H1 (cell line): Measurements from ENCODE around the gene IL36A. TPM values are rescaled to one million over a fixed set of nuclear protein-coding genes. Genes with fewer than 3 reads are reported as not detected.

Source experiments
- CTCF ChIA-PET: fragments of 300-600 bp; sonication (Branson Sonifier 250); formaldehyde crosslinking; loops from one replicate; lab custom pipeline; 2021; ENCODE audit not compliant: partially characterized antibody; lab: Charles Lee
- POLR2A ChIA-PET: fragments of 300-600 bp; sonication (Branson Sonifier 250); formaldehyde crosslinking; loops from one replicate; lab custom pipeline; 2021; ENCODE audit warnings: inconsistent platforms; ENCODE audit not compliant: partially characterized antibody; lab: Charles Lee
- DNase-seq, 2 experiments: peaks; one replicate each; pipeline versions ENCODE4 v3.0.0 to v3.0.0-alpha.2; 2010 to 2022; ENCODE audit warnings: low spot score in 2 of 2, low read depth in 1 of 2, mixed read lengths in 1 of 2
- FAIRE-seq: peaks from 2 replicates; lab custom pipeline; 2011; peaks lifted over from hg19 to GRCh38; lab: Jason Lieb, UNC
- H2AFZ ChIP-seq: 2 replicates; pipeline ENCODE4 v1.8.1; 2012; ENCODE audit warnings: low read length, inconsistent platforms
- H2AK5ac ChIP-seq: 2 replicates; pipeline ENCODE4 v1.6.1; 2013; ENCODE audit warnings: low read depth, low read length
- H2BK120ac ChIP-seq: replicated peaks from 2 replicates; pipeline ENCODE3; 2013; ENCODE audit warnings: low read depth, low read length, inconsistent platforms
- H2BK12ac ChIP-seq: 2 replicates; pipeline ENCODE4 v1.6.1; 2013; ENCODE audit warnings: low read depth, low read length
- H2BK15ac ChIP-seq: 2 replicates; pipeline ENCODE4 v1.6.1; 2013; ENCODE audit warnings: low read length
- H2BK20ac ChIP-seq: 2 replicates; pipeline ENCODE4 v1.6.1; 2013; ENCODE audit warnings: low read length
- H2BK5ac ChIP-seq: 2 replicates; pipeline ENCODE4 v1.6.1; 2013; ENCODE audit warnings: low read depth, low read length
- H3K14ac ChIP-seq: 2 replicates; pipeline ENCODE4 v1.6.1; 2013; ENCODE audit warnings: inconsistent platforms; ENCODE audit not compliant: insufficient read length
- H3K18ac ChIP-seq: 2 replicates; pipeline ENCODE4 v1.6.1; 2013; ENCODE audit warnings: low read length; ENCODE audit errors: extremely low read depth
- H3K23ac ChIP-seq: 2 replicates; pipeline ENCODE4 v1.6.1; 2013; ENCODE audit warnings: inconsistent platforms; ENCODE audit not compliant: insufficient read length
- H3K23me2 ChIP-seq: 2 replicates; pipeline ENCODE4 v1.6.1; 2013; ENCODE audit warnings: low read depth, low read length
- H3K27ac ChIP-seq: 2 replicates; pipeline ENCODE4 v1.6.1; 2011; ENCODE audit warnings: low read depth, low read length, inconsistent platforms
- H3K27me3 ChIP-seq, 4 experiments: replicated peaks in 1 of 4; 1 replicate in 1 of 4; 2 replicates in 3 of 4; pipeline versions ENCODE4 v1.6.1 to v1.8.1; 2011 to 2013; ENCODE audit warnings: low read length in 3 of 4, mild to moderate bottlenecking in 3 of 4, inconsistent platforms in 2 of 4, mixed read lengths in 2 of 4, moderate library complexity in 1 of 4; ENCODE audit not compliant: control insufficient read depth in 3 of 4, insufficient read depth in 3 of 4; ENCODE audit errors: extremely low read depth in 1 of 4
- H3K36me3 ChIP-seq, 4 experiments: 2 replicates each; pipeline versions ENCODE4 v1.6.1 to v1.8.1; 2011 to 2013; ENCODE audit warnings: mild to moderate bottlenecking in 4 of 4, low read length in 3 of 4, moderate library complexity in 2 of 4, control low read depth in 1 of 4, inconsistent platforms in 1 of 4; ENCODE audit not compliant: insufficient read depth in 4 of 4, control insufficient read depth in 2 of 4
- H3K4ac ChIP-seq: replicated peaks from 2 replicates; pipeline ENCODE3; 2013; ENCODE audit warnings: low read length, low read depth, mixed read lengths, inconsistent platforms; ENCODE audit not compliant: insufficient read length
- H3K4me1 ChIP-seq, 4 experiments: replicated peaks in 1 of 4; 1 replicate in 1 of 4; 2 replicates in 3 of 4; pipeline versions ENCODE4 v1.6.1 to v1.8.1; 2011 to 2013; ENCODE audit warnings: low read length in 3 of 4, inconsistent platforms in 2 of 4, mixed read lengths in 1 of 4; ENCODE audit not compliant: insufficient read depth in 4 of 4, control insufficient read depth in 3 of 4
- H3K4me2 ChIP-seq, 2 experiments: 2 replicates each; pipeline versions ENCODE4 v1.6.1 to v1.8.1; 2011 to 2013; ENCODE audit warnings: low read depth in 2 of 2, low read length in 2 of 2, control low read depth in 1 of 2, inconsistent platforms in 1 of 2, mild to moderate bottlenecking in 1 of 2; ENCODE audit not compliant: insufficient read depth in 1 of 2
- H3K4me3 ChIP-seq, 4 experiments: fragments of 200-600, 300-600 bp in 1 of 4; sonication (generic), shearing (Covaris generic), sonication (Bioruptor Twin) in 1 of 4; 2 replicates each; pipeline versions ENCODE4 v1.5.1 to v1.8.1; 2011 to 2016; ENCODE audit warnings: low read length in 4 of 4, low read depth in 3 of 4, control low read depth in 2 of 4, inconsistent platforms in 2 of 4, mild to moderate bottlenecking in 2 of 4, mixed read lengths in 1 of 4, moderate library complexity in 1 of 4; ENCODE audit not compliant: insufficient read depth in 2 of 4; ENCODE audit errors: extremely low read depth in 1 of 4
- H3K56ac ChIP-seq: replicated peaks from 2 replicates; pipeline ENCODE3; 2013; ENCODE audit warnings: low read depth, mild to moderate bottlenecking, mixed read lengths, low read length, inconsistent platforms; ENCODE audit not compliant: insufficient read length
- H3K79me1 ChIP-seq: 2 replicates; pipeline ENCODE4 v1.6.1; 2013; ENCODE audit warnings: low read depth, low read length, control low read depth
- H3K79me2 ChIP-seq, 2 experiments: 2 replicates each; pipeline versions ENCODE4 v1.6.1 to v1.8.1; 2012 to 2013; ENCODE audit warnings: low read length in 2 of 2, mild to moderate bottlenecking in 2 of 2, inconsistent platforms in 1 of 2; ENCODE audit not compliant: insufficient read depth in 2 of 2, control insufficient read depth in 1 of 2
- H3K9ac ChIP-seq, 4 experiments: replicated peaks in 1 of 4; 1 replicate in 1 of 4; 2 replicates in 3 of 4; pipeline versions ENCODE4 v1.6.1 to v1.8.1; 2011 to 2013; ENCODE audit warnings: low read depth in 3 of 4, low read length in 3 of 4, control low read depth in 2 of 4, mild to moderate bottlenecking in 2 of 4, moderate library complexity in 2 of 4, inconsistent platforms in 1 of 4; ENCODE audit errors: extremely low read depth in 1 of 4
- H3K9me3 ChIP-seq, 2 experiments: 2 replicates each; pipeline versions ENCODE4 v1.6.1 to v1.8.1; 2012 to 2013; ENCODE audit warnings: mild to moderate bottlenecking in 2 of 2, moderate library complexity in 2 of 2, control low read depth in 1 of 2, inconsistent platforms in 1 of 2, low read depth in 1 of 2, low read length in 1 of 2, mixed read lengths in 1 of 2; ENCODE audit not compliant: insufficient read depth in 2 of 2
- H4K20me1 ChIP-seq, 2 experiments: replicated peaks in 1 of 2; 2 replicates each; pipeline versions ENCODE3 to v1.8.1; 2011 to 2013; ENCODE audit warnings: inconsistent platforms in 2 of 2, low read length in 2 of 2, mild to moderate bottlenecking in 1 of 2; ENCODE audit not compliant: insufficient read depth in 2 of 2, control insufficient read depth in 1 of 2
- H4K5ac ChIP-seq: 2 replicates; pipeline ENCODE4 v1.6.1; 2013; ENCODE audit warnings: low read length, low read depth, mixed read lengths, inconsistent platforms; ENCODE audit not compliant: insufficient read length
- H4K8ac ChIP-seq: 2 replicates; pipeline ENCODE4 v1.8.0; 2013; ENCODE audit warnings: mild to moderate bottlenecking, moderate library complexity, low read length, inconsistent platforms; ENCODE audit not compliant: insufficient read depth; ENCODE audit errors: extremely low read depth
- H4K91ac ChIP-seq: replicated peaks from 2 replicates; pipeline ENCODE3; 2013; ENCODE audit warnings: low read length, mixed read lengths, inconsistent platforms; ENCODE audit not compliant: insufficient read length
- BACH1 ChIP-seq: IDR thresholded peaks from 2 replicates; pipeline ENCODE4 v1.6.1; 2012; ENCODE audit warnings: low read length, improper control_type of control experiment
- CHD2 ChIP-seq: IDR thresholded peaks from 2 replicates; pipeline ENCODE4 v1.6.1; 2012; ENCODE audit warnings: low read length, improper control_type of control experiment
- CTCF ChIP-seq, 3 experiments: IDR thresholded peaks; 1 replicate in 2 of 3; 2 replicates in 1 of 3; pipeline versions ENCODE4 v1.5.1 to v1.6.1; 2011; ENCODE audit warnings: low read length in 3 of 3, mild to moderate bottlenecking in 3 of 3, inconsistent platforms in 2 of 3, low read depth in 1 of 3, moderate library complexity in 1 of 3; ENCODE audit not compliant: insufficient read depth in 1 of 3; ENCODE audit errors: control extremely low read depth in 1 of 3
- HDAC2 ChIP-seq, 2 experiments: fragments of 300-600 bp in 1 of 2; sonication (generic) in 1 of 2; IDR thresholded peaks; 2 replicates each; pipeline ENCODE4 v1.6.1; 2011 to 2012; ENCODE audit warnings: low read depth in 2 of 2, low read length in 2 of 2, mild to moderate bottlenecking in 2 of 2, moderate library complexity in 2 of 2, borderline replicate concordance in 1 of 2, inconsistent platforms in 1 of 2
- HDAC6 ChIP-seq: IDR thresholded peaks from one replicate; pipeline ENCODE4 v1.7.1; 2012; ENCODE audit warnings: low read depth, mild to moderate bottlenecking, inconsistent platforms, low read length, moderate library complexity
- JUN ChIP-seq: IDR thresholded peaks from 2 replicates; pipeline ENCODE4 v1.6.1; 2011; ENCODE audit warnings: low read depth, mild to moderate bottlenecking, improper control_type of control experiment, low read length
- KDM4A ChIP-seq: IDR thresholded peaks from one replicate; pipeline ENCODE4 v1.7.1; 2012; ENCODE audit warnings: low read depth, mild to moderate bottlenecking, moderate library complexity, low read length, inconsistent platforms; ENCODE audit not compliant: severe bottlenecking
- MAFK ChIP-seq: IDR thresholded peaks from 2 replicates; pipeline ENCODE4 v1.6.1; 2012; ENCODE audit warnings: low read depth, mild to moderate bottlenecking, improper control_type of control experiment, low read length
- RAD21 ChIP-seq, 2 experiments: IDR thresholded peaks in 1 of 2; conservative IDR thresholded peaks in 1 of 2; 2 replicates each; pipeline ENCODE4 v1.6.1; 2011; ENCODE audit warnings: low read depth in 2 of 2, low read length in 2 of 2, improper control_type of control experiment in 1 of 2, inconsistent platforms in 1 of 2, mild to moderate bottlenecking in 1 of 2, moderate library complexity in 1 of 2
- TAF7 ChIP-seq: optimal IDR thresholded peaks from 2 replicates; pipeline ENCODE3; 2011; ENCODE audit warnings: low read depth, mild to moderate bottlenecking, inconsistent platforms, low read length, moderate library complexity, borderline replicate concordance
- WGBS, 2 experiments: shearing (Covaris generic) in 1 of 2; methylation state at CpG; one replicate each; pipeline versions ENCODE4 v1.1.6 to v1.1.7; 2013 to 2015; ENCODE audit warnings: low lambda C conversion rate in 2 of 2, mixed read lengths in 2 of 2, inconsistent platforms in 1 of 2, low coverage in 1 of 2, missing lambda C conversion rate in 1 of 2; ENCODE audit not compliant: insufficient replicate concordance in 2 of 2, insufficient coverage in 1 of 2, insufficient read length in 1 of 2; ENCODE audit errors: extremely low coverage in 1 of 2, missing lambda C conversion rate in 1 of 2; 5-methylcytosine and 5-hydroxymethylcytosine counted together
- polyA plus RNA-seq, 7 experiments: library from polyadenylated mRNA; depleted of rRNA in 3 of 7; stranded (reverse) in 5 of 7; unstranded in 2 of 7; fragments of >200 nt in 5 of 7; fragments of 200-250 nt in 2 of 7; gene quantifications; 1 replicate in 5 of 7; 2 replicates in 1 of 7; 4 replicates in 1 of 7; pipeline versions ENCODE4 v1.2.1 to v1.2.3, GENCODE V29; 2011 to 2013; ENCODE audit warnings: missing spikeins in 2 of 7, mixed read lengths in 2 of 7
- total RNA-seq: library from RNA; stranded (reverse); fragmentation: NEBNext Ultra II Directional; extraction: Animal tissue kit (Norgen Biotek cat#: 25700); gene quantifications from 2 replicates; pipeline ENCODE4 v1.2.1, GENCODE V29; 2021

Gene IL36A
- total and polyA plus RNA-seq, 2 of the 8 experiments (the other 6 are each of a cell fraction or from before 2014, with no cell fraction given), result not detected

DNA sequence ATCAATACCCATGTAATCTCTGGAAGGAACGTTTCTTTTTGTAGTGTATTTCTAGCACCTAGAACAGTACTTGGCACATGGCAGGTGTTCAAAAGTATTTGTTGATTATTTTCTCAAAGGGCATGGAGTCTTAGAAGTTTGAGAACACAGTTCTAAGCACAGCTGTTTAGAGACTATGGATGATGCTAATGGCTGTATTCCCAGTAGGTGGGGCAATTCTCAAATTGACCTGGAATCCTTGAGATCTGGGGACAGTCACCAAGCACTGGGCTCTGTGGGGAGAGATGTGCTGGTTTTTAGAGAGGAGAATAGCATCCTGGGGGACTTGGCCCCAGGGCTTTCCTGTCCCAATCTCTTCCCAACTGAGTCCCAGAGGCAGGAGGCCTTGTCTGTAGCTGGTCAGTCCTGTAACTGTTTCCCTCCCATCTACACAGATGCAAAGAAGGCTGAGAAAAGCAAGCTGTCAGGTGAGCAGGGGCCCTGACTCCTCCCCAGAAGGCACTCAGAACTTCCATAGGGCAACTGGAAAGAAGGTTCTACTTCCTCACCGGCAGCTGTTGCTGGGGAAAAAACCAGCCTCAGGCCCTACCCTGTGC, 44.9 kb upstream of the IL36A start:
- no peak overlapping the region for H2BK20ac ChIP-seq
- 70% methylated on average over 2 of the region's 2 CpGs; no CpG with 5 or more reads in 1 of the 2 experiments for WGBS, 2 experiments
- H3K79me1 ChIP-seq, result no peaks in the 10 kb centered on the region
- H3K23ac ChIP-seq, result no peak overlapping the region
- H3K14ac ChIP-seq, result no peak overlapping the region
- H3K4me2 ChIP-seq, result no peak overlapping the region
- no peak for DNase-seq
- H4K20me1 ChIP-seq, result no peaks in the 10 kb centered on the region
- no peaks in the 10 kb centered on the region; a peak in 1 of 7 replicates for H3K27me3 ChIP-seq
- H2BK120ac ChIP-seq, result no peak overlapping the region
- CTCF ChIA-PET, result interaction anchor here (0.6 to 3.9 kb wide), 20 partner anchors 9 to 293 kb away, joined by 3 to 41 read pairs (median 6); partner anchors contain the start of gene IL36G
- no peak overlapping the region for H2AK5ac ChIP-seq
- no peaks in the 10 kb centered on the region for H3K36me3 ChIP-seq
- no peak overlapping the region for H2BK15ac ChIP-seq
- no peak overlapping the region for H3K4ac ChIP-seq
- FAIRE-seq, result no peak
- no peak overlapping the region for H3K56ac ChIP-seq
- H3K27ac ChIP-seq, result no peak overlapping the region
- H4K91ac ChIP-seq, result no peak overlapping the region
- H2AFZ ChIP-seq, result 0 out of 2 replicates have a peak overlapping the region, but pooled peaks have one; percentile 45
- H3K4me3 ChIP-seq, result no peak overlapping the region
- POLR2A ChIA-PET, result no interaction called here
- H3K18ac ChIP-seq, result no peak overlapping the region
- H3K9me3 ChIP-seq, result no peaks in the 10 kb centered on the region
- H2BK12ac ChIP-seq, result no peak overlapping the region
- no peaks in the 10 kb centered on the region for H3K23me2 ChIP-seq
- H4K8ac ChIP-seq, result no peak overlapping the region
- no peak overlapping the region for H3K9ac ChIP-seq
- H3K79me2 ChIP-seq, result no peaks in the 10 kb centered on the region
- H4K5ac ChIP-seq, result no peak overlapping the region
- no peak overlapping the region for H2BK5ac ChIP-seq
- no peaks in the 10 kb centered on the region for H3K4me1 ChIP-seq
- TF ChIP-seq CTCF (IDR thresholded peaks at IDR 0.05; ENCODE audit: control extremely low read depth in 1 of 3, insufficient read depth in 1 of 3, low read depth in 1 of 3, low read length in 3 of 3) (peak in 2 of 3 experiments; percentile 27 to 31; a peak in 1 of 4 replicates), HDAC2 (IDR thresholded peaks at IDR 0.05; ENCODE audit: borderline replicate concordance in 1 of 2, low read depth in 2 of 2, low read length in 2 of 2) (no peak), BACH1 (no peak), RAD21 (IDR thresholded peaks at IDR 0.05 in 1 of 2, conservative IDR thresholded peaks at IDR 0.05 in 1 of 2; ENCODE audit: low read depth in 2 of 2, low read length in 2 of 2) (0 out of 4 replicates have a peak, but pooled peaks of 1 of the 2 experiments have one; percentile 12), TAF7 (no peak), HDAC6 (no peak), KDM4A (no peak), JUN (no peak), MAFK (no peak), CHD2 (no peak)
